ENCODE data around the gene CCDC116. TPM values are rescaled to one million over a fixed set of nuclear protein-coding genes. Genes with fewer than 3 reads are reported as not detected.

The CCDC116 gene
- total RNA-seq, 1 experiment from 2014 or later = 0.33 TPM

GRCh38 chr22:21626735-21627469 is 5.7 kb upstream of the CCDC116 start:
- Histone ChIP-seq H3K27ac (no peak overlapping the region), H3K36me3 (ENCODE audit: low read depth) (no peaks in the 10 kb centered on the region), H3K9me2 (ENCODE audit: insufficient read depth) (no peaks in the 10 kb centered on the region), H3K27me3 (ENCODE audit: insufficient read depth, low read depth) (no peaks in the 10 kb centered on the region), H3K79me2 (ENCODE audit: low read depth) (peaks cover 36% of the 10 kb centered on the region), H3F3A (ENCODE audit: insufficient read depth, low read depth) (peaks cover 43% of the 10 kb centered on the region), H3K4me2 (no peak overlapping the region), H4K20me1 (ENCODE audit: insufficient read depth) (peaks cover 41% of the 10 kb centered on the region), H3K4me1 (replicated peaks; ENCODE audit: insufficient read depth) (peaks cover 7% of the 10 kb centered on the region; the same call in 1 of the 2 replicates), H2AFZ (no peak overlapping the region), H3K4me3 (no peak overlapping the region), H3K9me3 (ENCODE audit: insufficient read depth, low read depth) (no peaks in the 10 kb centered on the region)
- CTCF ChIA-PET = interaction anchor here (0.5 to 1.2 kb wide), 2 partner anchors 15 to 173 kb away, joined by 4 read pairs; partner anchors contain the start of gene SDF2L1
- TF ChIP-seq CTCF (conservative IDR thresholded peaks at IDR 0.05) (no peak), EZH2 (IDR thresholded peaks at IDR 0.05; ENCODE audit: low read depth) (no peak)
- POLR2A ChIA-PET (ENCODE audit: unreplicated experiment) = interaction anchor here (0.6 kb wide), 1 partner anchor 459 kb away, joined by 3 read pairs; no protein-coding TSS in a partner anchor
- no TSS peak for BruUV-seq (replicated peaks)
- intact Hi-C loops (cut with micrococcal nuclease; ENCODE audit: unreplicated experiment) = no loop called here
- DNase-seq = no peak

- intact Hi-C loops (cut with micrococcal nuclease; ENCODE audit: unreplicated experiment) = no loop called here
- BruUV-seq (replicated peaks) = no TSS peak
- peak overlapping the region; percentile 80 for H3K4me3 ChIP-seq
- peaks cover 7% of the 10 kb centered on the region; the same call in 1 of the 2 replicates for H3K4me1 ChIP-seq (replicated peaks; ENCODE audit: insufficient read depth)
- H3K4me2 ChIP-seq = peak overlapping the region; percentile 76
- DNase-seq = no peak
- H3K9me2 ChIP-seq (ENCODE audit: insufficient read depth) = no peaks in the 10 kb centered on the region
- H3K36me3 ChIP-seq (ENCODE audit: low read depth) = no peaks in the 10 kb centered on the region
- ChIA-PET POLR2A (ENCODE audit: unreplicated experiment) (interaction anchor here (0.6 to 0.7 kb wide), 5 partner anchors 14 to 637 kb away, joined by 3 to 5 read pairs (median 4); partner anchors contain the start of gene SDF2L1), CTCF (interaction anchor here (0.6 to 2.2 kb wide), 4 partner anchors 13 to 54 kb away, joined by 3 to 12 read pairs (median 6); partner anchors contain the start of gene SDF2L1)
- TF ChIP-seq EZH2 (IDR thresholded peaks at IDR 0.05; ENCODE audit: low read depth) (no peak), CTCF (conservative IDR thresholded peaks at IDR 0.05) (no peak)
- no peak overlapping the region for H2AFZ ChIP-seq
- no peak overlapping the region for H3K27ac ChIP-seq
- no peaks in the 10 kb centered on the region for H3K27me3 ChIP-seq (ENCODE audit: insufficient read depth, low read depth)
- H3K79me2 ChIP-seq (ENCODE audit: low read depth) = peaks cover 36% of the 10 kb centered on the region
- no peaks in the 10 kb centered on the region for H3K9me3 ChIP-seq (ENCODE audit: insufficient read depth, low read depth)
- peaks cover 32% of the 10 kb centered on the region; the same call in 1 of the 2 replicates for H3F3A ChIP-seq (ENCODE audit: insufficient read depth, low read depth)
- H4K20me1 ChIP-seq (ENCODE audit: insufficient read depth) = peaks cover 29% of the 10 kb centered on the region
Observed at GRCh38 chr22:21628386-21629254, 3.9 kb upstream of the CCDC116 start.
